Smooth muscle cell (in vitro differentiated cells): ENCODE data around the gene DPYD. TPM values are rescaled to one million over a fixed set of nuclear protein-coding genes. Genes with fewer than 3 reads are reported as not detected.

Experiments used
- DNase-seq: peaks from one replicate; lab custom pipeline; 2025; ENCODE audit not compliant: unreplicated experiment; lab: John Stamatoyannopoulos, UW
- H2AFZ ChIP-seq: fragments of 200-600 bp; sonication (generic); 2 replicates; pipeline ENCODE4 v1.6.0; 2016; ENCODE audit warnings: antibody characterized with exemption, low read depth, mild to moderate bottlenecking
- H3F3A ChIP-seq: fragments of 200-600 bp; sonication (generic); 2 replicates; pipeline ENCODE4 v1.6.0; 2017; ENCODE audit warnings: antibody characterized with exemption, low read depth
- H3K27ac ChIP-seq: fragments of 200-600 bp; sonication (generic); 2 replicates; pipeline ENCODE4 v1.5.1; 2016; ENCODE audit warnings: low read depth, mild to moderate bottlenecking
- H3K27me3 ChIP-seq: fragments of 200-600 bp; sonication (generic); 2 replicates; pipeline ENCODE4 v1.6.1; 2016; ENCODE audit warnings: low read depth, mild to moderate bottlenecking
- H3K36me3 ChIP-seq: fragments of 200-600 bp; sonication (generic); 2 replicates; pipeline ENCODE4 v1.5.1; 2016; ENCODE audit warnings: low read depth
- H3K4me1 ChIP-seq: fragments of 200-600 bp; sonication (generic); 2 replicates; pipeline ENCODE4 v1.5.1; 2016; ENCODE audit warnings: low read depth
- H3K4me2 ChIP-seq: fragments of 200-600 bp; sonication (generic); 2 replicates; pipeline ENCODE4 v1.6.0; 2016; ENCODE audit warnings: mild to moderate bottlenecking
- H3K4me3 ChIP-seq: fragments of 200-600 bp; sonication (generic); 2 replicates; pipeline ENCODE4 v1.5.1; 2016; ENCODE audit warnings: mild to moderate bottlenecking
- H3K79me2 ChIP-seq: fragments of 200-600 bp; sonication (generic); 2 replicates; pipeline ENCODE4 v1.6.0; 2016; ENCODE audit warnings: low read depth, mild to moderate bottlenecking
- H3K9ac ChIP-seq: fragments of 200-600 bp; sonication (generic); 2 replicates; pipeline ENCODE4 v1.6.0; 2016; ENCODE audit warnings: low read depth
- H3K9me3 ChIP-seq: fragments of 200-600 bp; sonication (generic); replicated peaks from 2 replicates; pipeline ENCODE4 v1.5.1; 2016; ENCODE audit warnings: low read depth
- H4K20me1 ChIP-seq: fragments of 200-600 bp; sonication (generic); 2 replicates; pipeline ENCODE4 v1.6.0; 2016; ENCODE audit warnings: low read depth
- WGBS: methylation state at CpG from one replicate; pipeline ENCODE4 v1.1.7; 2016; ENCODE audit warnings: low lambda C conversion rate; 5-methylcytosine and 5-hydroxymethylcytosine counted together
- polyA plus RNA-seq: library from polyadenylated mRNA; unstranded; fragments of >200 nt; fragmentation: Nextera tagmentation; extraction: Ambion mirVana; gene quantifications from 2 replicates; pipeline ENCODE4 v1.2.1, GENCODE V29; 2016
- total RNA-seq: library from RNA; depleted of rRNA; stranded (reverse); fragments of >200 nt; gene quantifications from 2 replicates; pipeline ENCODE4 v1.2.3, GENCODE V29; 2014
- TF ChIP-seq, protein P1 (sequence below): fragments of 200-600 bp; sonication (generic); IDR thresholded peaks from 2 replicates; pipeline ENCODE4 v1.5.1; 2017; ENCODE audit warnings: borderline replicate concordance, mild to moderate bottlenecking, antibody characterized with exemption; ENCODE audit not compliant: insufficient read depth, poor library complexity, severe bottlenecking

Gene DPYD
- total and polyA plus RNA-seq, 2 experiments from 2014 or later: 1.8 to 2.0 TPM

DNA sequence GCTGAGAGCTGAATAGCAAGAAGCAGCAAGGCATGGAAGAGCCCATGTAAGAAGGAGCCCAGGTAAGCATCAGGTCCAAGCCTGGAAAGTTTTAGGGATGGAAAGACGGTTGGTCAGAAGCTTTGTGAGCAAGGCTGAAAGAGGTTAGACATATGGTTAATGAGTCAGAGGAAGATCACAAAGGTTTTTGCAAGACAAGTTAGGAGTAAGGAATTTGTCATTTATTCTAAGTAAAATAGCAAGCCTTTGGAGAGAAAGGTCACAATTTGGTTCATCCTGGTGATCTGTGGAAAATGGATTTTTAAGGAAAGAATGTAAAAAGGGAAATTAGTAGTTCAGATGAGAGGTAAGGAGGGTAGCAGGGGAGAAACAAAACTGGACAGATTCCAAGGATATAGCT lies 106.7 kb downstream of the DPYD start:
- no peaks in the 10 kb centered on the region for H4K20me1 ChIP-seq
- H3K27ac ChIP-seq: no peak overlapping the region
- TF ChIP-seq, protein P1, sequence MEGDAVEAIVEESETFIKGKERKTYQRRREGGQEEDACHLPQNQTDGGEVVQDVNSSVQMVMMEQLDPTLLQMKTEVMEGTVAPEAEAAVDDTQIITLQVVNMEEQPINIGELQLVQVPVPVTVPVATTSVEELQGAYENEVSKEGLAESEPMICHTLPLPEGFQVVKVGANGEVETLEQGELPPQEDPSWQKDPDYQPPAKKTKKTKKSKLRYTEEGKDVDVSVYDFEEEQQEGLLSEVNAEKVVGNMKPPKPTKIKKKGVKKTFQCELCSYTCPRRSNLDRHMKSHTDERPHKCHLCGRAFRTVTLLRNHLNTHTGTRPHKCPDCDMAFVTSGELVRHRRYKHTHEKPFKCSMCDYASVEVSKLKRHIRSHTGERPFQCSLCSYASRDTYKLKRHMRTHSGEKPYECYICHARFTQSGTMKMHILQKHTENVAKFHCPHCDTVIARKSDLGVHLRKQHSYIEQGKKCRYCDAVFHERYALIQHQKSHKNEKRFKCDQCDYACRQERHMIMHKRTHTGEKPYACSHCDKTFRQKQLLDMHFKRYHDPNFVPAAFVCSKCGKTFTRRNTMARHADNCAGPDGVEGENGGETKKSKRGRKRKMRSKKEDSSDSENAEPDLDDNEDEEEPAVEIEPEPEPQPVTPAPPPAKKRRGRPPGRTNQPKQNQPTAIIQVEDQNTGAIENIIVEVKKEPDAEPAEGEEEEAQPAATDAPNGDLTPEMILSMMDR: no peak
- no peak overlapping the region for H3K9ac ChIP-seq
- H2AFZ ChIP-seq: no peak overlapping the region
- no peaks in the 10 kb centered on the region for H3F3A ChIP-seq
- no peaks in the 10 kb centered on the region for H3K4me1 ChIP-seq
- no peak overlapping the region for H3K4me3 ChIP-seq
- no peaks in the 10 kb centered on the region for H3K9me3 ChIP-seq
- 58% methylated on average over 1 of the region's 1 CpG for WGBS
- no peak overlapping the region for H3K4me2 ChIP-seq
- no peaks in the 10 kb centered on the region for H3K79me2 ChIP-seq
- no peaks in the 10 kb centered on the region for H3K36me3 ChIP-seq
- no peaks in the 10 kb centered on the region for H3K27me3 ChIP-seq
- DNase-seq: no peak

DNA sequence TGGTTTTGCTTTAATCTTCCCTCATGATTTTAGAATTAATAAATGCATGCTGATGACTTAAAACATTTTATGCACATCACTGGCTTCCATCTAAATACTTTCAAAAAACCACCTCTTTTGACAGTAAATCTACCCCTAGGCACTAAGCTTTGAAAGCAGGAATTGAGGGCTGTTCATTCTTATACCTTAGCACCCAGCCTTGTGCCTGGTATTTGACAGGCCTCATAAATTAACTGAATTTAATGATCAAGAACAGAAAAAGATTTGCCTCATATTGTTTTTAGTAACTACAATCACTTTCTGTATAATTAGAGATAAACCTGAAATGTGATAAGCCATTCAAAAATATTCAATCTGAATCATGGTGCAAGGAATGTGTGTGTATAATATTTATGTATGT lies 108.8 kb downstream of the DPYD start:
- Histone ChIP-seq H3K36me3 (no peaks in the 10 kb centered on the region), H3K79me2 (no peaks in the 10 kb centered on the region), H4K20me1 (no peaks in the 10 kb centered on the region), H3K4me3 (no peak overlapping the region), H3K9me3 (no peaks in the 10 kb centered on the region), H3K27me3 (no peaks in the 10 kb centered on the region), H3K4me1 (no peaks in the 10 kb centered on the region), H2AFZ (no peak overlapping the region), H3K27ac (no peak overlapping the region), H3K4me2 (no peak overlapping the region), H3K9ac (no peak overlapping the region), H3F3A (no peaks in the 10 kb centered on the region)
- DNase-seq: no peak
- TF ChIP-seq, protein P1: no peak

DNA sequence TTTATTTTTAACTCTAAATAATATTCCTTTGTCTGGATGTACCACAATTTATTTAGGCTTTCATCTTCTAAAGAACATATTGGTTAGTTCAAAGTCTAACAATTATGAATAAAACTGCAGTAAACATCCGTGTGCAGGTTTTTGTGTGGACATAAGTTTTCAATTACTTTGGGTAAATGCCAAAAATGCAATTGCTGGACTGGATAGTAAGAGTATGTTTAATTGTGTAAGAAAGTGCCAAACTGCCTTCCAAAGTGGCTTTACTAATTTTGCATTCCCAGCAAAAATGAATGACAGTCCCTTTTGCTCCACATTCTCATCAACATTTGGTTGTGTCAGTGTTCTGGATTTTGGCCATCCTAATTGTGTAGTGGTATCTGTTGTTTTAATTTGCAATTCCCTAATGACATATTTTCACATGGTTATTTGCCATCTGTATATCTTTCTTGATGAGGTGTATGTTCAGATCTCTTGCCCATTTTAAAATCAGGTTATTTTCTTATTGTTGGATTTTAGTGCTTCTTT lies 113.8 kb downstream of the DPYD start:
- no peaks in the 10 kb centered on the region for H3K79me2 ChIP-seq
- no peaks in the 10 kb centered on the region for H3K36me3 ChIP-seq
- TF ChIP-seq, protein P1: no peak
- no peaks in the 10 kb centered on the region for H3K4me1 ChIP-seq
- WGBS: 87% methylated on average over 1 of the region's 1 CpG
- no peak overlapping the region for H3K27ac ChIP-seq
- H3K9ac ChIP-seq: no peak overlapping the region
- H2AFZ ChIP-seq: no peak overlapping the region
- H3K9me3 ChIP-seq: no peaks in the 10 kb centered on the region
- H3K27me3 ChIP-seq: no peaks in the 10 kb centered on the region
- no peaks in the 10 kb centered on the region for H4K20me1 ChIP-seq
- DNase-seq: no peak
- no peak overlapping the region for H3K4me2 ChIP-seq
- H3F3A ChIP-seq: no peaks in the 10 kb centered on the region
- H3K4me3 ChIP-seq: no peak overlapping the region

DNA sequence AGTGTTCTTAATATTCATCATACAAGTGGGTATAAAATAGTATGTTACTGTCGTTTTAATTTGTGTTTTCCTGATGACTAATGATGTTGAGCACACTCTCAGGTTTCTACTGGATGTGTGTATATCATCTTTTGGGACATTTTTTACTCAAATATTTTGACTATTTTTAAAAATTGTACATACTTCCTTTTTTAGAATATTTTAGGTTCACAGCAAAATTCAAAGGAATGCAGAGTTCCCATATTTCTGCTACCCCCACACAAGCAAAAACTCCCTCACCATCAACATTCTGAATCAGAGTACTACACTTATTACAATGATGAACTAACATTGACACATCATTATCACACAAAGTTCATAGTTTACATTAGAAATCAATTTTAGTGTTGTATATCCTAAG lies 114.5 kb downstream of the DPYD start:
- 3% methylated on average over 1 of the region's 1 CpG for WGBS
- TF ChIP-seq, protein P1: no peak
- H3K4me3 ChIP-seq: no peak overlapping the region
- H3K36me3 ChIP-seq: no peaks in the 10 kb centered on the region
- no peak for DNase-seq
- no peaks in the 10 kb centered on the region for H3F3A ChIP-seq
- no peak overlapping the region for H2AFZ ChIP-seq
- no peaks in the 10 kb centered on the region for H3K27me3 ChIP-seq
- H3K79me2 ChIP-seq: no peaks in the 10 kb centered on the region
- H4K20me1 ChIP-seq: no peaks in the 10 kb centered on the region
- no peaks in the 10 kb centered on the region for H3K4me1 ChIP-seq
- H3K4me2 ChIP-seq: no peak overlapping the region
- H3K27ac ChIP-seq: no peak overlapping the region
- H3K9ac ChIP-seq: no peak overlapping the region
- H3K9me3 ChIP-seq: no peaks in the 10 kb centered on the region
